Measurements from ENCODE around the gene PTTG1IP.

- TF ChIP-seq CTCF (IDR thresholded peaks at IDR 0.05): no peak
- no peak for TF ChIP-seq EZH2 (IDR thresholded peaks at IDR 0.05; ENCODE audit: borderline replicate concordance, insufficient read depth, low read depth, low read length, poor library complexity, severe bottlenecking)
Measured at GRCh38 chr21:44867464-44867863, 6.0 kb downstream of the PTTG1IP start.
